ENCODE data around the gene CXXC5. TPM values are rescaled to one million over a fixed set of nuclear protein-coding genes. Genes with fewer than 3 reads are reported as not detected.
A peak's percentile ranks its signal among the peaks of the same experiment; 100 is the strongest.

Gene CXXC5
- total RNA-seq, 1 experiment from 2014 or later, result 97.2 TPM

DNA sequence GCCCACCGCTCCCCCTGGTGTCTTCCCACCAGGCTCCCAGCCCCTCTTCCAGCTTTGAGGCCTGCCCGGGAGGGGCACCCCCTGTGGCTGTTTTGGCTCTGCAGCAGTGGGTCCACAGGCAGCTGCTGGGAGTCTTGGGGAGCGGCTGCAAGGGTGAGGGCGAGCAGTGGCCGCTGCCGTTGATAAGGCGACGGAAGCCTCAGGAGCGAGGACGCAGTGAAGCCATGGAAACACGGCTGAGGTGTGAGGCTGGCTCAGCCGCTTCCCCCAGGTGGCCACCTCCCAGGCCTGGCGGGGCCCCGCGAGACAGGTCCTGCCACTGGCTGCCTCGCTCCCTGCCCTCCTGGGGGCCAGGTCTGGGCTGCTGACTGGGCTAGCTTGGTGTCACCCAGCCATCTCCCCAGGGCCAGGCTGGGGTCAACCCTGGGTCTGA is 41.5 kb downstream of the CXXC5 start (continued):
- TF ChIP-seq, protein P1, sequence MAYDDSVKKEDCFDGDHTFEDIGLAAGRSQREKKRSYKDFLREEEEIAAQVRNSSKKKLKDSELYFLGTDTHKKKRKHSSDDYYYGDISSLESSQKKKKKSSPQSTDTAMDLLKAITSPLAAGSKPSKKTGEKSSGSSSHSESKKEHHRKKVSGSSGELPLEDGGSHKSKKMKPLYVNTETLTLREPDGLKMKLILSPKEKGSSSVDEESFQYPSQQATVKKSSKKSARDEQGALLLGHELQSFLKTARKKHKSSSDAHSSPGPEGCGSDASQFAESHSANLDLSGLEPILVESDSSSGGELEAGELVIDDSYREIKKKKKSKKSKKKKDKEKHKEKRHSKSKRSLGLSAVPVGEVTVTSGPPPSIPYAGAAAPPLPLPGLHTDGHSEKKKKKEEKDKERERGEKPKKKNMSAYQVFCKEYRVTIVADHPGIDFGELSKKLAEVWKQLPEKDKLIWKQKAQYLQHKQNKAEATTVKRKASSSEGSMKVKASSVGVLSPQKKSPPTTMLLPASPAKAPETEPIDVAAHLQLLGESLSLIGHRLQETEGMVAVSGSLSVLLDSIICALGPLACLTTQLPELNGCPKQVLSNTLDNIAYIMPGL (CRISPR knock-in tag; IDR thresholded peaks at IDR 0.05), result no peak
- TF ChIP-seq, protein P2, sequence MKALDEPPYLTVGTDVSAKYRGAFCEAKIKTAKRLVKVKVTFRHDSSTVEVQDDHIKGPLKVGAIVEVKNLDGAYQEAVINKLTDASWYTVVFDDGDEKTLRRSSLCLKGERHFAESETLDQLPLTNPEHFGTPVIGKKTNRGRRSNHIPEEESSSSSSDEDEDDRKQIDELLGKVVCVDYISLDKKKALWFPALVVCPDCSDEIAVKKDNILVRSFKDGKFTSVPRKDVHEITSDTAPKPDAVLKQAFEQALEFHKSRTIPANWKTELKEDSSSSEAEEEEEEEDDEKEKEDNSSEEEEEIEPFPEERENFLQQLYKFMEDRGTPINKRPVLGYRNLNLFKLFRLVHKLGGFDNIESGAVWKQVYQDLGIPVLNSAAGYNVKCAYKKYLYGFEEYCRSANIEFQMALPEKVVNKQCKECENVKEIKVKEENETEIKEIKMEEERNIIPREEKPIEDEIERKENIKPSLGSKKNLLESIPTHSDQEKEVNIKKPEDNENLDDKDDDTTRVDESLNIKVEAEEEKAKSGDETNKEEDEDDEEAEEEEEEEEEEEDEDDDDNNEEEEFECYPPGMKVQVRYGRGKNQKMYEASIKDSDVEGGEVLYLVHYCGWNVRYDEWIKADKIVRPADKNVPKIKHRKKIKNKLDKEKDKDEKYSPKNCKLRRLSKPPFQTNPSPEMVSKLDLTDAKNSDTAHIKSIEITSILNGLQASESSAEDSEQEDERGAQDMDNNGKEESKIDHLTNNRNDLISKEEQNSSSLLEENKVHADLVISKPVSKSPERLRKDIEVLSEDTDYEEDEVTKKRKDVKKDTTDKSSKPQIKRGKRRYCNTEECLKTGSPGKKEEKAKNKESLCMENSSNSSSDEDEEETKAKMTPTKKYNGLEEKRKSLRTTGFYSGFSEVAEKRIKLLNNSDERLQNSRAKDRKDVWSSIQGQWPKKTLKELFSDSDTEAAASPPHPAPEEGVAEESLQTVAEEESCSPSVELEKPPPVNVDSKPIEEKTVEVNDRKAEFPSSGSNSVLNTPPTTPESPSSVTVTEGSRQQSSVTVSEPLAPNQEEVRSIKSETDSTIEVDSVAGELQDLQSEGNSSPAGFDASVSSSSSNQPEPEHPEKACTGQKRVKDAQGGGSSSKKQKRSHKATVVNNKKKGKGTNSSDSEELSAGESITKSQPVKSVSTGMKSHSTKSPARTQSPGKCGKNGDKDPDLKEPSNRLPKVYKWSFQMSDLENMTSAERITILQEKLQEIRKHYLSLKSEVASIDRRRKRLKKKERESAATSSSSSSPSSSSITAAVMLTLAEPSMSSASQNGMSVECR (CRISPR knock-in tag; IDR thresholded peaks at IDR 0.05; ENCODE audit: borderline replicate concordance), result no peak
- no peak for TF ChIP-seq NR3C1 (CRISPR knock-in tag; conservative IDR thresholded peaks at IDR 0.05; ENCODE audit: low read depth)
- TF ChIP-seq EMX1 (CRISPR knock-in tag; IDR thresholded peaks at IDR 0.05), result peak; percentile 75; the same call in 1 of the 2 replicates

DNA sequence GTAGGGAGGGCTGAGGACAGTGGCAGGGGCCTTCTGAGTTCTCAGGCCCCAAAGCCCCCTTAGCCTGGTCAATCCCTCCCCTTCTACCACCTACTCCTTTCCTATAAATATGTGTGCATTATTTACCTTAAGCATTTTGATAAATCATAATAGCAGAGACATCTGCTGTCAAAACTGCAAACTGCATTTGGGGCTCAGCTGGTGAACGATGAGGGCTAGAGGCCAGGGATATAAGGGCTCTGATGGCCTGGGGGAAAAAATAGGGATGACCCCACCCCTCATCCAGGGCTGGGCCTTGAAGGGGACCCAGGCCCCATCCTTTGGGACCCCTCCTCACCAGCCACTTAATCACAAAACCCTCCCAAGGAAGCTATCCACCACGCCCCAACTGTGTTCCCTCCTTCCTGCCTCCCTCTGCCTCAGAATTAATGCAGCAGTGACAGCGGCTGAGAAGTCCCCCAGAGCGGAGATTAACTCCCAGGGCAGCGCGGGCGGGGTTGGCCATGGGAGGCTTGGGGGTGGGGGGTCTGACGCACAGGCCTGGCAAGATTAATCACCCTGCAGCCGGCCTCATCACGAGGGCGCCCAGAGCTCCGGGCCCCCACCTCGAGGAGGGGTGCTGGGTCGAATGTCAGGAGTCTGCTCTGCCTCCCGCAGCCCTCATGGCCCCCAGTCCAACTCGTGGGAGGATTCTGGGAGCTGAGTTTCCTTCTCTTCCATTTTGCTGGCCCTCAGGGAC is 42.1 kb downstream of the CXXC5 start:
- no peak for DNase-seq (ENCODE audit: low spot score)
- peak; percentile 11 for ATAC-seq
- TF ChIP-seq, protein P2 (CRISPR knock-in tag; IDR thresholded peaks at IDR 0.05; ENCODE audit: borderline replicate concordance), result no peak
- TF ChIP-seq, protein P3, sequence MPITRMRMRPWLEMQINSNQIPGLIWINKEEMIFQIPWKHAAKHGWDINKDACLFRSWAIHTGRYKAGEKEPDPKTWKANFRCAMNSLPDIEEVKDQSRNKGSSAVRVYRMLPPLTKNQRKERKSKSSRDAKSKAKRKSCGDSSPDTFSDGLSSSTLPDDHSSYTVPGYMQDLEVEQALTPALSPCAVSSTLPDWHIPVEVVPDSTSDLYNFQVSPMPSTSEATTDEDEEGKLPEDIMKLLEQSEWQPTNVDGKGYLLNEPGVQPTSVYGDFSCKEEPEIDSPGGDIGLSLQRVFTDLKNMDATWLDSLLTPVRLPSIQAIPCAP (CRISPR knock-in tag; IDR thresholded peaks at IDR 0.05), result no peak
- TF ChIP-seq ZNF317 (CRISPR knock-in tag; IDR thresholded peaks at IDR 0.05; ENCODE audit: borderline replicate concordance, low read depth) (no peak), ZNF121 (CRISPR knock-in tag; IDR thresholded peaks at IDR 0.05) (no peak), RORB (CRISPR knock-in tag; IDR thresholded peaks at IDR 0.05) (no peak), FOXP1 (CRISPR knock-in tag; IDR thresholded peaks at IDR 0.05; ENCODE audit: borderline replicate concordance) (no peak), NFATC4 (CRISPR knock-in tag; IDR thresholded peaks at IDR 0.05) (no peak), RELA (CRISPR knock-in tag; IDR thresholded peaks at IDR 0.05; ENCODE audit: borderline replicate concordance) (no peak), ETV6 (CRISPR knock-in tag; IDR thresholded peaks at IDR 0.05) (no peak), SMAD4 (CRISPR knock-in tag; IDR thresholded peaks at IDR 0.05) (no peak)
- TF ChIP-seq, protein P4, sequence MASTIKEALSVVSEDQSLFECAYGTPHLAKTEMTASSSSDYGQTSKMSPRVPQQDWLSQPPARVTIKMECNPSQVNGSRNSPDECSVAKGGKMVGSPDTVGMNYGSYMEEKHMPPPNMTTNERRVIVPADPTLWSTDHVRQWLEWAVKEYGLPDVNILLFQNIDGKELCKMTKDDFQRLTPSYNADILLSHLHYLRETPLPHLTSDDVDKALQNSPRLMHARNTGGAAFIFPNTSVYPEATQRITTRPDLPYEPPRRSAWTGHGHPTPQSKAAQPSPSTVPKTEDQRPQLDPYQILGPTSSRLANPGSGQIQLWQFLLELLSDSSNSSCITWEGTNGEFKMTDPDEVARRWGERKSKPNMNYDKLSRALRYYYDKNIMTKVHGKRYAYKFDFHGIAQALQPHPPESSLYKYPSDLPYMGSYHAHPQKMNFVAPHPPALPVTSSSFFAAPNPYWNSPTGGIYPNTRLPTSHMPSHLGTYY (CRISPR knock-in tag; IDR thresholded peaks at IDR 0.05), result no peak
- TF ChIP-seq, protein P5, sequence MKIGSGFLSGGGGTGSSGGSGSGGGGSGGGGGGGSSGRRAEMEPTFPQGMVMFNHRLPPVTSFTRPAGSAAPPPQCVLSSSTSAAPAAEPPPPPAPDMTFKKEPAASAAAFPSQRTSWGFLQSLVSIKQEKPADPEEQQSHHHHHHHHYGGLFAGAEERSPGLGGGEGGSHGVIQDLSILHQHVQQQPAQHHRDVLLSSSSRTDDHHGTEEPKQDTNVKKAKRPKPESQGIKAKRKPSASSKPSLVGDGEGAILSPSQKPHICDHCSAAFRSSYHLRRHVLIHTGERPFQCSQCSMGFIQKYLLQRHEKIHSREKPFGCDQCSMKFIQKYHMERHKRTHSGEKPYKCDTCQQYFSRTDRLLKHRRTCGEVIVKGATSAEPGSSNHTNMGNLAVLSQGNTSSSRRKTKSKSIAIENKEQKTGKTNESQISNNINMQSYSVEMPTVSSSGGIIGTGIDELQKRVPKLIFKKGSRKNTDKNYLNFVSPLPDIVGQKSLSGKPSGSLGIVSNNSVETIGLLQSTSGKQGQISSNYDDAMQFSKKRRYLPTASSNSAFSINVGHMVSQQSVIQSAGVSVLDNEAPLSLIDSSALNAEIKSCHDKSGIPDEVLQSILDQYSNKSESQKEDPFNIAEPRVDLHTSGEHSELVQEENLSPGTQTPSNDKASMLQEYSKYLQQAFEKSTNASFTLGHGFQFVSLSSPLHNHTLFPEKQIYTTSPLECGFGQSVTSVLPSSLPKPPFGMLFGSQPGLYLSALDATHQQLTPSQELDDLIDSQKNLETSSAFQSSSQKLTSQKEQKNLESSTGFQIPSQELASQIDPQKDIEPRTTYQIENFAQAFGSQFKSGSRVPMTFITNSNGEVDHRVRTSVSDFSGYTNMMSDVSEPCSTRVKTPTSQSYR (CRISPR knock-in tag; IDR thresholded peaks at IDR 0.05), result no peak
- Mint-ChIP-seq H3K4me1 (peaks cover 63% of the 10 kb centered on the region), H3K27me3 (ENCODE audit: low read depth) (peaks cover 24% of the 10 kb centered on the region), H3K4me3 (peak overlapping the region; percentile 24; the same call in 1 of the 2 replicates), H3K27ac (peak overlapping the region; percentile 19; the same call in 1 of the 2 replicates), H3K9me3 (no peaks in the 10 kb centered on the region), H3K36me3 (no peaks in the 10 kb centered on the region)
- CTCF ChIA-PET, result interaction anchor here (1.0 to 7.9 kb wide), 14 partner anchors 9 to 85 kb away, joined by 3 to 77 read pairs (median 6); partner anchors contain the start of gene CXXC5
- POLR2A ChIA-PET, result interaction anchor here (0.9 to 4.2 kb wide), 5 partner anchors 11 to 57 kb away, joined by 3 to 23 read pairs (median 4); partner anchors contain the start of gene CXXC5
